Body of pancreas (tissue), 4 donors: ENCODE data around the gene SPTBN1.

Experiments used
- CTCF ChIP-seq, 7 experiments: fragments of 450-650 bp in 4 of 7; fragments of 200-600 bp in 3 of 7; sonication (generic) in 3 of 7; IDR thresholded peaks; one replicate each; pipeline ENCODE4 v1.5.1; 2016 to 2019; ENCODE audit warnings: antibody characterized with exemption in 7 of 7
- POLR2A ChIP-seq, 3 donors: fragments of 450-650 bp; IDR thresholded peaks; one replicate each; pipeline ENCODE4 v1.6.1; 2016; ENCODE audit warnings: antibody characterized with exemption in 3 of 3, mild to moderate bottlenecking in 2 of 3

- no peak for TF ChIP-seq CTCF (IDR thresholded peaks at IDR 0.05)
- TF ChIP-seq POLR2A (IDR thresholded peaks at IDR 0.05), result no peak
Measured at GRCh38 chr2:54459037-54459441, 2.9 kb downstream of the SPTBN1 start.
